ENCODE measurements around the gene HBB.

The HBB gene

GRCh38 chr11:5246772-5247471 lies 20.1 kb upstream of the HBB start:
- DNase-seq = no peak

GRCh38 chr11:5245155-5245554 lies 18.3 kb upstream of the HBB start:
- DNase-seq = no peak

GRCh38 chr11:5243816-5244180 lies 16.9 kb upstream of the HBB start:
- no peak for DNase-seq

- peak; percentile 23 for DNase-seq
These were observed 16.3 kb upstream of the HBB start for GRCh38 chr11:5242933-5243815.

- no peak for DNase-seq
These were observed 15.3 kb upstream of the HBB start for GRCh38 chr11:5242208-5242607.

- DNase-seq = no peak
These were observed 14.6 kb upstream of the HBB start for GRCh38 chr11:5241458-5241857.

GRCh38 chr11:5240458-5240857 lies 13.6 kb upstream of the HBB start:
- DNase-seq = no peak

- DNase-seq = no peak
These were observed 13.2 kb upstream of the HBB start for GRCh38 chr11:5240056-5240455.

- DNase-seq = no peak
These were observed 12.2 kb upstream of the HBB start for GRCh38 chr11:5239046-5239445.

- no peak for DNase-seq
These were observed 11.6 kb upstream of the HBB start for GRCh38 chr11:5238486-5238885.

- no peak for DNase-seq
These were observed 10.5 kb upstream of the HBB start for GRCh38 chr11:5237420-5237819.

- DNase-seq = no peak
These were observed 8.7 kb upstream of the HBB start for GRCh38 chr11:5235364-5236095.

GRCh38 chr11:5234381-5234834 lies 7.5 kb upstream of the HBB start, which contains the start of gene HBD:
Gene HBD, minus strand, starts transcription at chr11:5234483. Its CDS starts 50 bp downstream, at chr11:5234433.
- DNase-seq = peak; percentile 10

- no peak for DNase-seq
These were observed 6.4 kb upstream of the HBB start for GRCh38 chr11:5233307-5233706.

GRCh38 chr11:5232821-5233220 lies 6.0 kb upstream of the HBB start:
- DNase-seq = no peak

GRCh38 chr11:5232176-5232575 lies 5.3 kb upstream of the HBB start:
- no peak for DNase-seq

- DNase-seq = no peak
These were observed 4.2 kb upstream of the HBB start for GRCh38 chr11:5231111-5231510.

GRCh38 chr11:5230266-5230665 lies 3.4 kb upstream of the HBB start:
- DNase-seq = no peak

- no peak for DNase-seq
These were observed 2.9 kb upstream of the HBB start for GRCh38 chr11:5229796-5230195.

- no peak for DNase-seq
These were observed 2.5 kb upstream of the HBB start for GRCh38 chr11:5229356-5229755.

GRCh38 chr11:5228124-5228523 lies 1.3 kb upstream of the HBB start:
- no peak for DNase-seq

GRCh38 chr11:5227681-5228080 lies 810 bp upstream of the HBB start:
- no peak for DNase-seq

GRCh38 chr11:5225480-5225871 lies 1.4 kb downstream of the HBB start:
- DNase-seq = no peak

Measured in RPMI8226 (cell line).